HEK293 (cell line): ENCODE measurements around the gene MLIP.

ENCODE experiments used
- ZBTB26 ChIP-seq: fragments of 450-650 bp; formaldehyde crosslinking; optimal IDR thresholded peaks from 2 replicates; pipeline ENCODE3; 2016; ENCODE audit warnings: missing biosample characterization, mild to moderate bottlenecking, missing genetic modification characterization
- ZBTB8A ChIP-seq: fragments of 450-650 bp; formaldehyde crosslinking; IDR thresholded peaks from 2 replicates; pipeline ENCODE4 v1.5.1; 2016; ENCODE audit warnings: missing biosample characterization, missing genetic modification characterization
- ZFP37 ChIP-seq: fragments of 450-650 bp; formaldehyde crosslinking; IDR thresholded peaks from 2 replicates; pipeline ENCODE4 v1.5.1; 2016; ENCODE audit warnings: missing biosample characterization, missing genetic modification characterization
- ZNF26 ChIP-seq: fragments of 450-650 bp; formaldehyde crosslinking; IDR thresholded peaks from 2 replicates; pipeline ENCODE4 v1.5.1; 2016; ENCODE audit warnings: missing biosample characterization, missing genetic modification characterization
- ZNF830 ChIP-seq: fragments of 450-650 bp; IDR thresholded peaks from 2 replicates; pipeline ENCODE4 v1.5.0; 2018; ENCODE audit warnings: missing biosample characterization, missing genetic modification characterization, low read depth, mild to moderate bottlenecking, moderate library complexity

DNA sequence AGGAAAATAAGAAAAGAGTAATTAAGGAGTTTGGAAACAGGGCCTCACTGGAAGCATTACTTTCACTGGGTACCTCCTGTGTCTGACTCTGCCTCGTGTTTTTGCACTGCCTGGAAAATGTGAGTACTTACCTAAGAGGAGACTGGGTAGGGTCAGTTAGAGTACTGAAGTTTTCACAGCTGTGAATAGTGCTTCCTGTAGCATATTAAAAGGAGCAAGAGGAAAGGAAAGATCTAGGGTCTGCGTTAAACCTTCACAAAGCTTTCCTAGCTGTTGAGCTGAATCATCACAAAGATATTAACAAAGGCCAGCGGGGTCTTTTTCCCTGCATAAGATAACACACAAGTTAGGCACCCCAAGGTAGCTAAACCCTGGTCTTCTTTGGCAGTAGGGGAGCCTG is 82.3 kb downstream of the MLIP start:
- no peak for TF ChIP-seq ZNF26 (tag by site-specific recombination)
- no peak for TF ChIP-seq ZNF830
- TF ChIP-seq ZFP37 = no peak
- TF ChIP-seq ZBTB8A (tag by site-specific recombination) = no peak
- no peak for TF ChIP-seq ZBTB26 (tag by site-specific recombination)
